IMR-90 (cell line): ENCODE measurements around the gene NUP210L. TPM values are rescaled to one million over a fixed set of nuclear protein-coding genes. Genes with fewer than 3 reads are reported as not detected.

Experiments
- ATAC-seq: fragments of 200-7000 bp; cut with Tn5 transposase; 2 replicates; pipeline ENCODE4 v1.9.1; 2020; ENCODE audit warnings: low read depth, mild to moderate bottlenecking, moderate library complexity
- BruUV-seq: library from RNA; stranded (reverse); fragments of 400-500 nt; replicated peaks from 2 replicates; lab custom pipeline; 2021; lab: Mats Ljungman, UMichigan
- CTCF ChIA-PET: fragments of 300-600 bp; formaldehyde crosslinking; extraction: SDS; loops from one replicate; lab custom pipeline; 2021; ENCODE audit warnings: antibody characterized with exemption; lab: Yijun Ruan, JAX
- POLR2A ChIA-PET: fragments of 300-600 bp; sonication (Branson Sonifier 250); formaldehyde crosslinking; loops from one replicate; lab custom pipeline; 2022; ENCODE audit warnings: antibody characterized with exemption; ENCODE audit not compliant: unreplicated experiment; lab: Charles Lee
- DNase-seq: peaks from one replicate; pipeline ENCODE4 v3.0.0; 2013
- H2AFZ ChIP-seq: replicated peaks from 2 replicates; pipeline ENCODE3; 2013; ENCODE audit warnings: low read length, mild to moderate bottlenecking; ENCODE audit not compliant: poor library complexity
- H2AK5ac ChIP-seq: 2 replicates; pipeline ENCODE4 v1.6.1; 2013; ENCODE audit warnings: low read depth, low read length, inconsistent platforms
- H2AK9ac ChIP-seq: replicated peaks from 2 replicates; pipeline ENCODE3; 2013; ENCODE audit warnings: mild to moderate bottlenecking, low read depth, low read length, moderate library complexity; ENCODE audit not compliant: poor library complexity
- H2BK120ac ChIP-seq: 2 replicates; pipeline ENCODE4 v1.6.1; 2013; ENCODE audit warnings: low read depth, low read length, inconsistent platforms
- H2BK15ac ChIP-seq: 3 replicates; pipeline ENCODE4 v1.6.1; 2013; ENCODE audit warnings: low read depth, low read length, inconsistent platforms
- H2BK20ac ChIP-seq: 2 replicates; pipeline ENCODE4 v1.6.1; 2013; ENCODE audit warnings: low read depth, mild to moderate bottlenecking, inconsistent platforms, low read length, moderate library complexity
- H2BK5ac ChIP-seq: 2 replicates; pipeline ENCODE4 v1.6.1; 2013; ENCODE audit warnings: mild to moderate bottlenecking, low read depth, low read length, inconsistent platforms; ENCODE audit not compliant: poor library complexity, severe bottlenecking
- H3K14ac ChIP-seq: replicated peaks from 2 replicates; pipeline ENCODE4 v1.6.1; 2013; ENCODE audit warnings: low read depth, low read length, inconsistent platforms
- H3K18ac ChIP-seq: 2 replicates; pipeline ENCODE4 v1.6.1; 2013; ENCODE audit warnings: low read depth, low read length, control low read depth
- H3K23ac ChIP-seq: 2 replicates; pipeline ENCODE4 v1.6.1; 2013; ENCODE audit warnings: low read depth, low read length, inconsistent platforms
- H3K27ac ChIP-seq: 2 replicates; pipeline ENCODE4 v1.5.1; 2013; ENCODE audit warnings: mild to moderate bottlenecking, control low read depth, low read length; ENCODE audit not compliant: insufficient read depth
- H3K27me3 ChIP-seq: 2 replicates; pipeline ENCODE4 v1.6.1; 2013; ENCODE audit warnings: low read length; ENCODE audit not compliant: control insufficient read depth, insufficient read depth
- H3K36me3 ChIP-seq: 2 replicates; pipeline ENCODE4 v1.6.1; 2013; ENCODE audit warnings: low read length, mixed read lengths; ENCODE audit not compliant: control insufficient read depth, insufficient read depth
- H3K4ac ChIP-seq: 2 replicates; pipeline ENCODE4 v1.6.1; 2013; ENCODE audit warnings: low read depth, low read length, inconsistent platforms
- H3K4me1 ChIP-seq: 2 replicates; pipeline ENCODE4 v1.6.1; 2013; ENCODE audit warnings: low read length, mixed read lengths; ENCODE audit not compliant: control insufficient read depth, insufficient read depth
- H3K4me2 ChIP-seq: 2 replicates; pipeline ENCODE4 v1.6.1; 2013; ENCODE audit warnings: low read depth, mild to moderate bottlenecking, control low read depth, low read length, moderate library complexity
- H3K4me3 ChIP-seq: 2 replicates; pipeline ENCODE4 v1.5.1; 2013; ENCODE audit warnings: low read depth, mild to moderate bottlenecking, control low read depth, low read length, moderate library complexity; ENCODE audit not compliant: insufficient read depth
- H3K56ac ChIP-seq: 2 replicates; pipeline ENCODE4 v1.6.1; 2013; ENCODE audit warnings: low read length, inconsistent platforms; ENCODE audit not compliant: insufficient read depth; ENCODE audit errors: extremely low read depth
- H3K79me1 ChIP-seq, 2 experiments: 2 replicates each; pipeline ENCODE4 v1.6.1; 2013; ENCODE audit warnings: low read length in 2 of 2, inconsistent platforms in 1 of 2, low read depth in 1 of 2
- H3K9ac ChIP-seq: 2 replicates; pipeline ENCODE4 v1.6.1; 2013; ENCODE audit warnings: low read depth, low read length, control low read depth
- H3K9me1 ChIP-seq: 2 replicates; pipeline ENCODE4 v1.6.1; 2013; ENCODE audit warnings: low read length, inconsistent platforms; ENCODE audit not compliant: insufficient read depth
- H3K9me3 ChIP-seq: 2 replicates; pipeline ENCODE4 v1.6.1; 2013; ENCODE audit warnings: low read length; ENCODE audit not compliant: control insufficient read depth, insufficient read depth
- H4K20me1 ChIP-seq: 2 replicates; pipeline ENCODE4 v1.6.1; 2013; ENCODE audit warnings: low read length, inconsistent platforms; ENCODE audit not compliant: insufficient read depth
- H4K5ac ChIP-seq: 2 replicates; pipeline ENCODE4 v1.6.1; 2013; ENCODE audit warnings: mild to moderate bottlenecking, low read depth, low read length, control low read depth
- H4K8ac ChIP-seq, 2 experiments: 2 replicates each; pipeline ENCODE4 v1.6.1; 2013; ENCODE audit warnings: low read depth in 2 of 2, low read length in 2 of 2, control low read depth in 1 of 2, inconsistent platforms in 1 of 2
- H4K91ac ChIP-seq: 2 replicates; pipeline ENCODE4 v1.6.1; 2013; ENCODE audit warnings: low read depth, low read length, inconsistent platforms; ENCODE audit not compliant: insufficient read depth
- CEBPB ChIP-seq: IDR thresholded peaks from 2 replicates; pipeline ENCODE4 v1.6.1; 2012; ENCODE audit warnings: low read depth, low read length, improper control_type of control experiment
- CHD1 ChIP-seq: IDR thresholded peaks from 2 replicates; pipeline ENCODE4 v1.6.1; 2012; ENCODE audit warnings: low read depth, low read length, improper control_type of control experiment
- FOS ChIP-seq: fragments of 150-350 bp; IDR thresholded peaks from 2 replicates; pipeline ENCODE4 v1.6.1; 2016; ENCODE audit warnings: low read depth, low read length
- MAFK ChIP-seq: IDR thresholded peaks from 2 replicates; pipeline ENCODE4 v1.6.1; 2012; ENCODE audit warnings: low read depth, low read length, improper control_type of control experiment
- NFE2L2 ChIP-seq: fragments of 150-350 bp; IDR thresholded peaks from 2 replicates; pipeline ENCODE4 v1.6.1; 2016; ENCODE audit warnings: low read depth, mild to moderate bottlenecking, low read length
- RCOR1 ChIP-seq: IDR thresholded peaks from 2 replicates; pipeline ENCODE4 v1.6.1; 2012; ENCODE audit warnings: mild to moderate bottlenecking, low read length, improper control_type of control experiment; ENCODE audit not compliant: insufficient replicate concordance
- RFX5 ChIP-seq: IDR thresholded peaks from 2 replicates; pipeline ENCODE4 v1.8.0; 2012; ENCODE audit warnings: low read depth, mild to moderate bottlenecking, low read length, moderate library complexity
- SMC3 ChIP-seq: fragments of 150-350 bp; IDR thresholded peaks from 2 replicates; pipeline ENCODE4 v1.6.1; 2016; ENCODE audit warnings: low read depth, mild to moderate bottlenecking, antibody characterized with exemption, low read length, moderate library complexity
- USF2 ChIP-seq: fragments of 150-350 bp; IDR thresholded peaks from 2 replicates; pipeline ENCODE4 v1.6.1; 2017; ENCODE audit warnings: mild to moderate bottlenecking, antibody characterized with exemption, low read length, low read depth
- WGBS, 2 experiments: methylation state at CpG; one replicate each; pipeline versions ENCODE4 v1.1.5 to v1.1.7; 2013; ENCODE audit warnings: missing lambda C conversion rate in 2 of 2; ENCODE audit not compliant: insufficient read length in 1 of 2; ENCODE audit errors: extremely low coverage in 2 of 2; 5-methylcytosine and 5-hydroxymethylcytosine counted together
- dilution Hi-C: fragments of 300-500 bp; cut with HindIII; formaldehyde crosslinking; loops from one replicate; pipeline ENCODE4 v1.14.3; 2018; ENCODE audit warnings: low sequenced_read_pairs; ENCODE audit not compliant: unreplicated experiment
- in situ Hi-C: fragments of 300-500 bp; cut with MboI; formaldehyde crosslinking; loops from 3 replicates; pipeline ENCODE4 v1.14.3; 2019; ENCODE audit warnings: low sequenced_read_pairs, inconsistent platforms, mixed read lengths
- intact Hi-C: fragments of 100-400 bp; cut with micrococcal nuclease; formaldehyde crosslinking; loops from 2 replicates; pipeline ENCODE4 v1.10.0; 2022
- polyA plus RNA-seq, 3 experiments: library from polyadenylated mRNA; depleted of rRNA; stranded (reverse); fragments of >200 nt; gene quantifications; 2 replicates each; pipeline ENCODE4 v1.2.3, GENCODE V29; 2012; ENCODE audit warnings: low replicate concordance in 1 of 3
- total RNA-seq: library from RNA; depleted of rRNA; stranded (reverse); fragments of >200 nt; gene quantifications from 2 replicates; pipeline ENCODE4 v1.2.3, GENCODE V29; 2012
- TF ChIP-seq, protein P1 (sequence below): conservative IDR thresholded peaks from 2 replicates; pipeline ENCODE4 v1.5.1; 2012; ENCODE audit warnings: mild to moderate bottlenecking, low read depth, low read length, improper control_type of control experiment

The NUP210L gene
- total and polyA plus RNA-seq, 2 of the 4 experiments (the other 2 are of a cell fraction), result under 0.01 to 0.02 TPM

DNA sequence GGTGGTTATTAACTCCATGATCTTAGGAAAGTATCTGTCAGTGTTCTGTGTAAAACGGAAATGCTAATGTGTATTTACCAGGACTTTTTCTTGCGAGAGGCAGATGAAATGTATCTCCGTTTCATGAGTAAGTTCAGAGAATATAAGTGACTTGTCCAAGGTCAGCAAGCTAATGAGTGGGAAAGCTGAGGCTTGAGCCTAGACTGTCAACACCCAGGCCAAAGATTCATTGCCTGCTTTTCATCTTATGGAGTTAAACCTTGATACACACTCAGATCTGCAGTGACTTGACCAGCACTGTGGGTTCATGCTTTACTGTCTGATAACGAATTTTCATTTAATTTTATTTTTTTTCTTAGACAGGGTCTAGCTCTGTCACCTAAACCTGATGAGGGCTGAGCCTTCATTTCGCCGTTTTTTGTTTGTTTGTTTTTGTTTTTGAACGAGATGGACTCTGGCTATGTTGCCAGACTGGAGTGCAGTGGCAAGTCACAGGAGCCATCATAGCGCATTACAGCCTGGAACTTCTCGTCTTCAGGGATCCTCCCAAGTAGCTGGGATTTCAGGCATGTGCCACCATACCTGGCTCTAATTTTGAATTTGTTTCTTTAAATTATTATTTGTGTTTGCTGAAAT lies 176.5 kb downstream of the NUP210L start:
- Histone ChIP-seq H3K27me3 (no peaks in the 10 kb centered on the region), H3K36me3 (peaks cover 38% of the 10 kb centered on the region), H3K4me3 (peak overlapping the region; percentile 65), H2BK5ac (peak overlapping the region; percentile 59), H4K91ac (no peak overlapping the region), H2BK20ac (no peak overlapping the region), H2BK120ac (no peak overlapping the region), H3K18ac (no peak overlapping the region), H2AK9ac (no peak overlapping the region), H3K23ac (peak overlapping the region; percentile 100; the same call in 1 of the 2 replicates), H3K56ac (0 out of 2 replicates have a peak overlapping the region, but pooled peaks have one; percentile 54), H3K79me1 (peaks cover 20 to 52% of the 10 kb centered on the region in 2 experiments), H3K9ac (peak overlapping the region; percentile 69; the same call in 1 of the 2 replicates), H4K20me1 (no peaks in the 10 kb centered on the region), H2AFZ (no peak overlapping the region), H3K9me1 (peaks cover 17% of the 10 kb centered on the region), H4K5ac (peak overlapping the region; percentile 8; the same call in 1 of the 2 replicates), H2AK5ac (no peak overlapping the region), H3K4ac (peak overlapping the region; percentile 95; the same call in 1 of the 2 replicates), H3K4me2 (peak overlapping the region; percentile 82), H2BK15ac (no peak overlapping the region), H3K4me1 (no peaks in the 10 kb centered on the region; the same call in 1 of the 2 replicates), H3K27ac (no peak overlapping the region), H3K14ac (peak overlapping the region; percentile 97), H4K8ac (peak overlapping the region; percentile 51 to 96), H3K9me3 (no peaks in the 10 kb centered on the region)
- dilution Hi-C loops (no loop called here), in situ Hi-C loops (loop anchor here (10.0 kb wide), 1 partner anchor 304 kb away; the partner anchor contains the start of genes ILF2 and NPR1), intact Hi-C loops (no loop called here)
- no peak for TF ChIP-seq NFE2L2
- TF ChIP-seq USF2, result no peak
- TF ChIP-seq MAFK, result no peak
- TF ChIP-seq RFX5, result no peak
- no peak for TF ChIP-seq CHD1
- TF ChIP-seq SMC3, result no peak
- TF ChIP-seq FOS, result no peak
- TF ChIP-seq RCOR1, result no peak
- TF ChIP-seq, protein P1, sequence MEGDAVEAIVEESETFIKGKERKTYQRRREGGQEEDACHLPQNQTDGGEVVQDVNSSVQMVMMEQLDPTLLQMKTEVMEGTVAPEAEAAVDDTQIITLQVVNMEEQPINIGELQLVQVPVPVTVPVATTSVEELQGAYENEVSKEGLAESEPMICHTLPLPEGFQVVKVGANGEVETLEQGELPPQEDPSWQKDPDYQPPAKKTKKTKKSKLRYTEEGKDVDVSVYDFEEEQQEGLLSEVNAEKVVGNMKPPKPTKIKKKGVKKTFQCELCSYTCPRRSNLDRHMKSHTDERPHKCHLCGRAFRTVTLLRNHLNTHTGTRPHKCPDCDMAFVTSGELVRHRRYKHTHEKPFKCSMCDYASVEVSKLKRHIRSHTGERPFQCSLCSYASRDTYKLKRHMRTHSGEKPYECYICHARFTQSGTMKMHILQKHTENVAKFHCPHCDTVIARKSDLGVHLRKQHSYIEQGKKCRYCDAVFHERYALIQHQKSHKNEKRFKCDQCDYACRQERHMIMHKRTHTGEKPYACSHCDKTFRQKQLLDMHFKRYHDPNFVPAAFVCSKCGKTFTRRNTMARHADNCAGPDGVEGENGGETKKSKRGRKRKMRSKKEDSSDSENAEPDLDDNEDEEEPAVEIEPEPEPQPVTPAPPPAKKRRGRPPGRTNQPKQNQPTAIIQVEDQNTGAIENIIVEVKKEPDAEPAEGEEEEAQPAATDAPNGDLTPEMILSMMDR, result no peak
- TF ChIP-seq CEBPB, result no peak
- no peak for DNase-seq
- 70% methylated on average over 5 of the region's 9 CpGs; no CpG with 5 or more reads in 1 of the 2 experiments for WGBS, 2 experiments
- POLR2A ChIA-PET, result no interaction called here
- no TSS peak for BruUV-seq
- no peak for ATAC-seq
- CTCF ChIA-PET, result interaction anchor here (1.0 kb wide), 1 partner anchor 11 kb away, joined by 4 read pairs; the partner anchor contains the start of gene CREB3L4
